Activated T-cell treated with anti-CD3 and anti-CD28 coated beads, Interleukin-2, amount 50 U/mL, for 72 hours (primary cell): Measurements from ENCODE around the gene DSCAML1. TPM values are rescaled to one million over a fixed set of nuclear protein-coding genes. Genes with fewer than 3 reads are reported as not detected.
"Not testable (repeated sequence)": the region's sequence is repeated elsewhere in the genome, so short reads cannot be mapped to it uniquely, and the experiment has no call there.

ENCODE experiments used
- ATAC-seq, 2 donors: fragments of 150-1000 bp; cut with Tn5 transposase; replicated peaks in 1 of 2; 2 replicates each; pipeline ENCODE4 v1.10.0; 2021; ENCODE audit warnings: moderate library complexity in 2 of 2, mild to moderate bottlenecking in 1 of 2
- DNase-seq, 2 donors: peaks; one replicate each; pipeline ENCODE4 v3.0.0; 2021 to 2022; ENCODE audit warnings: mixed read lengths in 1 of 2
- H3K27ac Mint-ChIP-seq: one replicate; pipeline ENCODE4 v1.8.0; 2022; ENCODE audit warnings: mild to moderate bottlenecking, moderate library complexity, mixed read lengths
- H3K27me3 Mint-ChIP-seq: one replicate; pipeline ENCODE4 v1.8.0; 2022; ENCODE audit warnings: low read depth, mixed read lengths
- H3K36me3 Mint-ChIP-seq, 2 donors: one replicate each; pipeline ENCODE4 v1.8.0; 2022; ENCODE audit warnings: mixed read lengths in 2 of 2, mild to moderate bottlenecking in 1 of 2; ENCODE audit not compliant: insufficient read depth in 2 of 2
- H3K4me1 Mint-ChIP-seq: one replicate; pipeline ENCODE4 v1.8.0; 2022; ENCODE audit warnings: low read depth, mixed read lengths
- H3K4me3 Mint-ChIP-seq, 2 donors: one replicate each; pipeline ENCODE4 v1.8.0; 2022; ENCODE audit warnings: mild to moderate bottlenecking in 2 of 2, mixed read lengths in 2 of 2, moderate library complexity in 2 of 2
- H3K9me3 Mint-ChIP-seq, 2 donors: one replicate each; pipeline ENCODE4 v1.8.0; 2022; ENCODE audit warnings: mixed read lengths in 2 of 2
- total RNA-seq, 2 donors: library from RNA; stranded (reverse); gene quantifications; one replicate each; pipeline ENCODE4 v1.2.3, GENCODE V29; 2022

DSCAML1 gene
- total RNA-seq, 2 donors from 2014 or later, result 1.5 to 2.5 TPM

- no peak overlapping the region for H3K4me3 Mint-ChIP-seq
- no peak for DNase-seq
- no peaks in the 10 kb centered on the region for H3K9me3 Mint-ChIP-seq
- H3K27ac Mint-ChIP-seq, result peak overlapping the region; percentile 97
- H3K4me1 Mint-ChIP-seq, result peaks cover 81% of the 10 kb centered on the region
- no peaks in the 10 kb centered on the region for H3K27me3 Mint-ChIP-seq
- no peak for ATAC-seq
- no peaks in the 10 kb centered on the region for H3K36me3 Mint-ChIP-seq
Measured at GRCh38 chr11:117819096-117820040, 22.4 kb upstream of the DSCAML1 start.

GRCh38 chr11:117818041-117818873, 21.2 kb upstream of the DSCAML1 start:
- no peaks in the 10 kb centered on the region for H3K9me3 Mint-ChIP-seq
- peak overlapping the region; percentile 62 to 83 for H3K4me3 Mint-ChIP-seq
- no peaks in the 10 kb centered on the region for H3K27me3 Mint-ChIP-seq
- H3K36me3 Mint-ChIP-seq, result no peaks in the 10 kb centered on the region
- DNase-seq (peak; percentile 75 to 81), ATAC-seq (peak; percentile 58 to 63)
- peaks cover 79% of the 10 kb centered on the region for H3K4me1 Mint-ChIP-seq
- peak overlapping the region; percentile 97 for H3K27ac Mint-ChIP-seq

GRCh38 chr11:117817368-117818040, 20.5 kb upstream of the DSCAML1 start:
- Mint-ChIP-seq H3K27ac (peak overlapping the region; percentile 97), H3K4me3 (peak overlapping the region; percentile 62 to 83), H3K9me3 (no peaks in the 10 kb centered on the region), H3K36me3 (no peaks in the 10 kb centered on the region), H3K4me1 (peaks cover 74% of the 10 kb centered on the region), H3K27me3 (no peaks in the 10 kb centered on the region)
- ATAC-seq (peak; percentile 47 to 52), DNase-seq (peak; percentile 86 to 94)

GRCh38 chr11:117816846-117817367, 19.9 kb upstream of the DSCAML1 start:
- Mint-ChIP-seq H3K9me3 (no peaks in the 10 kb centered on the region), H3K36me3 (no peaks in the 10 kb centered on the region), H3K27ac (peak overlapping the region; percentile 97), H3K4me1 (peaks cover 68% of the 10 kb centered on the region), H3K4me3 (peak overlapping the region; percentile 62 to 83), H3K27me3 (no peaks in the 10 kb centered on the region)
- DNase-seq (no peak), ATAC-seq (no peak)

GRCh38 chr11:117816151-117816741, 19.2 kb upstream of the DSCAML1 start:
- Mint-ChIP-seq H3K4me1 (peaks cover 61% of the 10 kb centered on the region), H3K27me3 (no peaks in the 10 kb centered on the region), H3K4me3 (peak overlapping the region; percentile 62 to 83), H3K9me3 (no peaks in the 10 kb centered on the region), H3K36me3 (no peaks in the 10 kb centered on the region), H3K27ac (peak overlapping the region; percentile 96)
- no peak for DNase-seq
- no peak for ATAC-seq

GRCh38 chr11:117815262-117815803, 18.3 kb upstream of the DSCAML1 start:
- no peaks in the 10 kb centered on the region for H3K9me3 Mint-ChIP-seq
- peaks cover 61% of the 10 kb centered on the region for H3K4me1 Mint-ChIP-seq
- H3K27ac Mint-ChIP-seq, result peak overlapping the region; percentile 82
- peak overlapping the region; percentile 71 to 83 for H3K4me3 Mint-ChIP-seq
- DNase-seq (peak; percentile 81 to 82), ATAC-seq (peak; percentile 69 to 71)
- no peaks in the 10 kb centered on the region for H3K27me3 Mint-ChIP-seq
- H3K36me3 Mint-ChIP-seq, result no peaks in the 10 kb centered on the region

- Mint-ChIP-seq H3K9me3 (no peaks in the 10 kb centered on the region), H3K27me3 (no peaks in the 10 kb centered on the region), H3K36me3 (no peaks in the 10 kb centered on the region), H3K27ac (peak overlapping the region; percentile 82), H3K4me1 (peaks cover 64% of the 10 kb centered on the region), H3K4me3 (peak overlapping the region; percentile 71 to 83)
- ATAC-seq (peak; percentile 48 to 61), DNase-seq (peak; percentile 88 to 90)
Measured at GRCh38 chr11:117814766-117815261, 17.8 kb upstream of the DSCAML1 start.

- Mint-ChIP-seq H3K27me3 (no peaks in the 10 kb centered on the region), H3K4me1 (peaks cover 68% of the 10 kb centered on the region), H3K9me3 (no peaks in the 10 kb centered on the region), H3K4me3 (peak overlapping the region; percentile 71 to 83), H3K36me3 (no peaks in the 10 kb centered on the region), H3K27ac (peak overlapping the region; percentile 82)
- DNase-seq (no peak), ATAC-seq (no peak)
Measured at GRCh38 chr11:117814204-117814765, 17.3 kb upstream of the DSCAML1 start.

- peak overlapping the region; percentile 0 for H3K27ac Mint-ChIP-seq
Measured at GRCh38 chr11:117810056-117810451, 13.0 kb upstream of the DSCAML1 start.

GRCh38 chr11:117809236-117810055, 12.4 kb upstream of the DSCAML1 start:
- ATAC-seq (peak; percentile 89 to 90), DNase-seq (peak; percentile 62 to 65)
- Mint-ChIP-seq H3K4me1 (peaks cover 25% of the 10 kb centered on the region), H3K4me3 (peak overlapping the region; percentile 4 to 21), H3K27me3 (no peaks in the 10 kb centered on the region), H3K27ac (peak overlapping the region; percentile 0), H3K36me3 (no peaks in the 10 kb centered on the region), H3K9me3 (no peaks in the 10 kb centered on the region)

More at GRCh38 chr11:117810056-117810451, 13.0 kb upstream of the DSCAML1 start:
- not testable (repeated sequence) for H3K27me3 Mint-ChIP-seq, H3K9me3 Mint-ChIP-seq, DNase-seq, ATAC-seq, H3K36me3 Mint-ChIP-seq
- Mint-ChIP-seq H3K4me1 (peaks cover 32% of the 10 kb centered on the region), H3K4me3 (peak overlapping the region; percentile 4 to 21)

GRCh38 chr11:117808784-117809183, 11.8 kb upstream of the DSCAML1 start:
- no peaks in the 10 kb centered on the region for H3K36me3 Mint-ChIP-seq
- H3K4me1 Mint-ChIP-seq, result peaks cover 20% of the 10 kb centered on the region
- ATAC-seq, result no peak

More at GRCh38 chr11:117808784-117809183, 11.8 kb upstream of the DSCAML1 start:
- Mint-ChIP-seq H3K27ac (no peak overlapping the region), H3K27me3 (no peaks in the 10 kb centered on the region), H3K9me3 (no peaks in the 10 kb centered on the region), H3K4me3 (peak overlapping the region in 1 of 2 donors; percentile 5)
- DNase-seq, result no peak
